ENCODE results near the gene MRGPRG. TPM values are rescaled to one million over a fixed set of nuclear protein-coding genes. Genes with fewer than 3 reads are reported as not detected.

The MRGPRG gene
- total and polyA plus RNA-seq, 10 donors, result not detected

DNA sequence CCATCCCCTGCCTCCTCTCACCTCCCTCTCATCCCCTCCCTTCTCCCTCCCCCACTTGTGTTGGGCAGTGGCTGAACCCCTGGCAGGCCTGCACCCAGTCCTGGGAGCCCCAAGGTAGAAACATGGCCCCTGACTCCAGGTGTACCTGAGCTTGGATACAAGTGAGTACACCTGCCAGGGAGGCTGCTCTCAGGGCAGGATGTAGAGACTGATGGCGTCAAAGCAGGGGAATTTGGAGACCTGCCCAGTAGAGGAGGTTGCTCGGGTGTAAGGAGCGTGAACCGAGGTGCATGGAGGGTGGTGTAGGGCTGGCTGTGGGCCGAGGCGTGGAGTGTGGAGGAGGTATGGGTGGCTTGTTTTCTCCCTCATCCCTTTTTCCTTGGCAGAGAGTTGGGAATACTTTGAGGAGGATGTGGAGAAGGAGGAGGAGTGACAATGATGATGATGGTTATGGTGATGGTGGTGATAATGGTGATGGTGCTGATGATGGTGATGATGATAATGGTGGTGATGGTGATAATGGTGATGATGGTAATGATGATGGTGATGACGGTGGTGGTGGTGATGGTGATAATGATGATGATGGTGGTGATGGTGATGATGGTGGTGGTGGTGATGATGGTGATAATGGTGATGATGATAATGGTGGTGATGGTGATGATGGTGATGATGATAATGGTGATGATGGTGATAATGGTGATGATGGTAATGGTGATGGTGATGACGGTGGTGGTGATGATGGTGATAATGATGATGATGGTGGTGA is 12.3 kb downstream of the MRGPRG start:
- H3K4me1 ChIP-seq, result peaks cover 0 to 39% (median 17%) of the 10 kb centered on the region in 6 donors
- TF ChIP-seq POLR2AphosphoS5 (IDR thresholded peaks at IDR 0.05), result no peak
- TF ChIP-seq POLR2A (IDR thresholded peaks at IDR 0.05), result no peak
- TF ChIP-seq, protein P1, sequence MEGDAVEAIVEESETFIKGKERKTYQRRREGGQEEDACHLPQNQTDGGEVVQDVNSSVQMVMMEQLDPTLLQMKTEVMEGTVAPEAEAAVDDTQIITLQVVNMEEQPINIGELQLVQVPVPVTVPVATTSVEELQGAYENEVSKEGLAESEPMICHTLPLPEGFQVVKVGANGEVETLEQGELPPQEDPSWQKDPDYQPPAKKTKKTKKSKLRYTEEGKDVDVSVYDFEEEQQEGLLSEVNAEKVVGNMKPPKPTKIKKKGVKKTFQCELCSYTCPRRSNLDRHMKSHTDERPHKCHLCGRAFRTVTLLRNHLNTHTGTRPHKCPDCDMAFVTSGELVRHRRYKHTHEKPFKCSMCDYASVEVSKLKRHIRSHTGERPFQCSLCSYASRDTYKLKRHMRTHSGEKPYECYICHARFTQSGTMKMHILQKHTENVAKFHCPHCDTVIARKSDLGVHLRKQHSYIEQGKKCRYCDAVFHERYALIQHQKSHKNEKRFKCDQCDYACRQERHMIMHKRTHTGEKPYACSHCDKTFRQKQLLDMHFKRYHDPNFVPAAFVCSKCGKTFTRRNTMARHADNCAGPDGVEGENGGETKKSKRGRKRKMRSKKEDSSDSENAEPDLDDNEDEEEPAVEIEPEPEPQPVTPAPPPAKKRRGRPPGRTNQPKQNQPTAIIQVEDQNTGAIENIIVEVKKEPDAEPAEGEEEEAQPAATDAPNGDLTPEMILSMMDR (IDR thresholded peaks at IDR 0.05 in 8 of 11, conservative IDR thresholded peaks at IDR 0.05 in 3 of 11), result no peak
- peak; percentile 47 for DNase-seq
- no peaks in the 10 kb centered on the region for H3K36me3 ChIP-seq
- no peak overlapping the region for H3K4me3 ChIP-seq
- intact Hi-C loops (cut with DNase I; ENCODE audit: low total_unique reads), result no loop called here
- WGBS, 5 donors, result 78 to 87% (median 81%) methylated on average over 8 of the region's 8 CpGs
- peaks cover 0 to 41% (median 22%) of the 10 kb centered on the region in 7 donors for H3K27me3 ChIP-seq (replicated peaks in 1 of 7)
- peaks cover 0 to 16% (median 11%) of the 10 kb centered on the region in 8 donors for H3K9me3 ChIP-seq
- no peak overlapping the region for H3K27ac ChIP-seq

DNA sequence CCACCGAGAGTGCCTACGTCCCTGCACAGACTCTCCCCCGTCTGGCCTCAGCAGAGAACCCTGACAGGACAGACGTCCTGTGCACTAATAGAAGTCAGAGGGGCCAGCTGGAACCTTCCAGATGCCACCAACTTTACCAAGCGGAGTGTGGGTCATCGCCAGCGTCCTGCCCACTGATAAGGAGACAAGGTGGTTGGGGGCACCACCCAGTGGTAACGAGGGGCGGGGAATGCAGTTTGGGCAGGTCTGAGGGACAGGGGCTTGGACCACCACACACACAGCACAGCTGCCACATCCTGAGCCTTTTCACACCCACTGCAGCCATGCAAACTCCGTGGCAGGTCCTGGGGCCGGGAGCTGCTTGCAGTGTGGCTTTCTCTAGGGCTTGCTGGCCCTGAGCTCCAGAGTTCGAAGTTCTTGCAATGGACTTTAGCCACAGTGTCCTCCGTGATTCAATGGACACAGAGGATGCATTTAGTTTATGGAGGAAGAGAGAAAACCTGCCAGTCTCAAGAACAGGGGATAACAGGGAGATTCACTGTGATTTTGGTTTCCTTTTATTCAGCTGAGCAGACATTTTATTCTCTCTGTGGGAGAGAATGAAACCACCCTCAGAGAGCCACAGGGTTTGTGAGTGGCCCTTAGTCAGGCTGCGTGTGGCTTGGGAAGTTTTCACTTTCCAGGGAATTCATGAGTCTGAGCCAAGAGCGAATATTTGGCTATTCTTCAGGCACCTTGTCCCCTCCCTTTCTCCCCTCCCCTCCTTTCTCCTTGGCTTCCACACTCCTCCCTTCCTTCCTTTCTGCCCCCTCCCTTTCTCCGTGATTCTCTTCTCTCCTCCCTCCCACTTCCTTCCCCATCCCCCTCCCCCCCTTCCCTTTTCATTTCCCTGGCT is 13.1 kb downstream of the MRGPRG start:
- intact Hi-C loops (cut with DNase I; ENCODE audit: low total_unique reads), result no loop called here

DNA sequence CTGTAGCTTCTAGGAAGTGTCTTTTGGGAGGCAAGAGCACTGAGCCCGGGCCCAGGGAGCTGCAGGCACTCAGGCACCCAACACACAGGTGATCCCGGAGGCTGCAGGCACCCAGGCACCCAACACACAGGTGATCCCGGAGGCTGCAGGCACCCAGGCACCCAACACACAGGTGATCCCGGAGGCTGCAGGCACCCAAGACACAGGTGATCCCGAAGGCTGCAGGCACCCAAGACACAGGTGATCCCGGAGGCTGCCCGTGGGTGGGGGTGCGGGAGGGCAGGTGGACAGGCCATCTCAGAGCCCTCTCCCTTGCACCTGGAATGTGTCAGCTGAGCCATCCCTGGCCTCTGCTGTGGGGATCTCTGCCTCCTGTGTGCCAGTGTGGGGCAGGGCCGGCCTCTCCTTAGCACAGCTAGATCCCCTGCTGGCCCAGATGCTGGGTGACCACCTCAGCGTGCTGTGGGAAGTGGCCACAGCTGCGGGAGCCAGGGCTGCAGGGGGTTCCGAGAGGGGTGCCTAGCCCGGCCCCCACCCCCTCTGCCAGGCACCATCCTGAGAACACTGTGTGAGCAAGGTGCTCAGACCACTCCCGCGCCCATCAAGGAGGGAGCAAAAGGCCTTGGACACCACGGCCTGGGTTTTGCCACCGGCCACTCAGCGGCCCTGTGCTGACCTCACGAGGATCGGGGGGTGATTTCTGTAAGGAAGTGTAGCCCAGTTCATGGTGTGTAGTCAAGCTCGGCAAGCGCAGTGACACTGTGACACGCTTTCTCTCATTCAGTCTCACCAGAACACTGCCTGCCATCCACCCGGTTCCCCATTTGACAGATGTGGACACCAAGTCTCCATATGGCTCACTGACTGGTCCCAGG is 14.2 kb downstream of the MRGPRG start:
- Histone ChIP-seq H3K27ac (no peak overlapping the region), H3K9me3 (no peaks in the 10 kb centered on the region), H3K4me1 (peaks cover 0 to 39% (median 17%) of the 10 kb centered on the region in 6 donors), H3K27me3 (replicated peaks in 1 of 7) (peaks cover 0 to 60% (median 23%) of the 10 kb centered on the region in 7 donors), H3K4me3 (no peak overlapping the region), H3K36me3 (no peaks in the 10 kb centered on the region)
- intact Hi-C loops (cut with DNase I; ENCODE audit: low total_unique reads), result no loop called here
- TF ChIP-seq POLR2A (IDR thresholded peaks at IDR 0.05) (no peak), POLR2AphosphoS5 (IDR thresholded peaks at IDR 0.05) (no peak)
- TF ChIP-seq, protein P1 (IDR thresholded peaks at IDR 0.05 in 8 of 11, conservative IDR thresholded peaks at IDR 0.05 in 3 of 11), result no peak
- DNase-seq, result peak; percentile 71
- 79 to 91% (median 86%) methylated on average over 19 to 24 of the region's 24 CpGs for WGBS, 5 donors

More for the DNA sequence above, 13.1 kb downstream of the MRGPRG start:
- TF ChIP-seq, protein P1 (IDR thresholded peaks at IDR 0.05 in 8 of 11, conservative IDR thresholded peaks at IDR 0.05 in 3 of 11), result no peak
- no peak for TF ChIP-seq POLR2A (IDR thresholded peaks at IDR 0.05)
- TF ChIP-seq POLR2AphosphoS5 (IDR thresholded peaks at IDR 0.05), result no peak
- WGBS, 5 donors, result 48 to 67% (median 56%) methylated on average over 15 to 16 of the region's 16 CpGs
- Histone ChIP-seq H3K9me3 (peaks cover 0 to 7% (median 3%) of the 10 kb centered on the region in 8 donors), H3K27me3 (replicated peaks in 1 of 7) (peaks cover 0 to 49% (median 23%) of the 10 kb centered on the region in 7 donors), H3K4me1 (peaks cover 0 to 39% (median 17%) of the 10 kb centered on the region in 6 donors), H3K36me3 (no peaks in the 10 kb centered on the region), H3K4me3 (no peak overlapping the region), H3K27ac (no peak overlapping the region)
- peak; percentile 58 for DNase-seq

All from spleen (tissue), 11 donors.